GM18502 (cell line): ENCODE data around the gene SIGLEC5.
A peak's percentile ranks its signal among the peaks of the same experiment; 100 is the strongest.

ENCODE experiments used
- ATAC-seq: cut with Tn5 transposase; IDR thresholded peaks from one replicate; pipeline ENCODE4 v1.9.1; 2021; ENCODE audit warnings: mild to moderate bottlenecking; ENCODE audit not compliant: unreplicated experiment, poor library complexity

The SIGLEC5 gene

DNA sequence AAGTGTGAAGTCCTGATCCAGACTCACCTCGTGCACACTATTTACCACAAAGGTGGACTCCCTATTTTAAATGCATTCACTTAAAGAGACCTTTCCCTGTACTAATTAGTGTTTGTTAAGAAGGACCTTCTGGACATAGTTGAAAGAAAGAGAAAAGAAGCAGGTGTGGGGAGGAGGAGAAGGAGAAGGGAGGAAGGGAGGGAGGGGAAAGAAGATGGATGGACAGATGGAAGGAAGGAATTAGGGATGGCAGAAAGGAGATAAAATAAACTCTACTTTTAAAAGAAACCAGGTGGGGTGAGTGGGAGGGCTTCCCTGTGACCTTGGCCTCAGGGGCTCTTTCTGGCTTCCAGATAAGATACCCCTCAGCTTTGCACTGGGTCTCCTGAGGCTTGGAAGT is 37.7 kb downstream of the SIGLEC5 start:
- ATAC-seq, result no peak

DNA sequence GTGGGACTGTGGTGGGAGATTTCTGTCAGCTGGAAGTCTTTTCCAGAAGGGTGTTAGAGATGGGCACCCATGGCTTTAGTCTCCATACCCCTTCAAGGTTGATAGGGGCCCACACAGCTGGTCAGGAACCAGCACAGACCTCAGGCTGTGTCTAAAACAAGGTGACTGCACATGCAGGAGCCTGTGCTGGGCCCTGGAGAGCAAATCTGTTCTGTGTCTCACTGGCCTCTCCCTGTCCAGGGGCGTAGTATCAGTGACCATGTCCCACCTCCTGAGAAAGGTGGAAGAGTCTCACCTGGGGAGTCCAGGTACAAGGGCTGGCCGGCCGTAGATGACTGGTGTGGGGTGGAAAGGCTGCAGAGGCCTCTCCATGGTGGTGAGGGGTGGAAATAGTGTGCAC is 39.8 kb downstream of the SIGLEC5 start:
- no peak for ATAC-seq

DNA sequence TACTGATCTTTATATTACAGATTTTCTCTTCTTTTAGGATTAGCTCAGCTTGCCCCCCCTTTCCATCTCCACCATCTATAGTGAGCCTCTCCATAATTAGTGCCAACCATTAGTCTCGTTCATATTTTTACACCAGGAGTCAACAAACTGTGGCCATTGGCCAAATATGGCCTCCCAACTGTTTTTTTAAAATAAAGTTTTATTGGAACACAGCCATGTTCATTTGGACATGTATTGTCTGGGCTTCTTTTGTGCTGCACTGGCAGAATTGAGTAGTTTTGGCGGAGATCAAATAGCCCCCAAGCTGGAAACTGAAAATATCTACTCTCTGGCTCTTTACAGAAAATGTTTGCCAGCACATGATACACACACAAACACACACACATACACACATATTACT is 40.7 kb downstream of the SIGLEC5 start:
- ATAC-seq, result no peak

DNA sequence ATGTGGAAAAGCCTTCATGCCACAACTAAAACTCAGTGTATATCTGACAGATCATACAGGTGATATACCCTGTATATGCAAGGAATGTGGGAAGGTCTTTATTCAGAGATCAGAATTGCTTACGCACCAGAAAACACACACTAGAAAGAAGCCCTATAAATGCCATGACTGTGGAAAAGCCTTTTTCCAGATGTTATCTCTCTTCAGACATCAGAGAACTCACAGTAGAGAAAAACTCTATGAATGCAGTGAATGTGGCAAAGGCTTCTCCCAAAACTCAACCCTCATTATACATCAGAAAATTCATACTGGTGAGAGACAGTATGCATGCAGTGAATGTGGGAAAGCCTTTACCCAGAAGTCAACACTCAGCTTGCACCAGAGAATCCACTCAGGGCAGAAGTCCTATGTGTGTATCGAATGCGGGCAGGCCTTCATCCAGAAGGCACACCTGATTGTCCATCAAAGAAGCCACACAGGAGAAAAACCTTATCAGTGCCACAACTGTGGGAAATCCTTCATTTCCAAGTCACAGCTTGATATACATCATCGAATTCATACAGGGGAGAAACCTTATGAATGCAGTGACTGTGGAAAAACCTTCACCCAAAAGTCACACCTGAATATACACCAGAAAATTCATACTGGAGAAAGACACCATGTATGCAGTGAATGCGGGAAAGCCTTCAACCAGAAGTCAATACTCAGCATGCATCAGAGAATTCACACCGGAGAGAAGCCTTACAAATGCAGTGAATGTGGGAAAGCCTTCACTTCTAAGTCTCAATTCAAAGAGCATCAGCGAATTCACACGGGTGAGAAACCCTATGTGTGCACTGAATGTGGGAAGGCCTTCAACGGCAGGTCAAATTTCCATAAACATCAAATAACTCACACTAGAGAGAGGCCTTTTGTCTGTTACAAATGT is 42.7 kb downstream of the SIGLEC5 start:
- no peak for ATAC-seq

DNA sequence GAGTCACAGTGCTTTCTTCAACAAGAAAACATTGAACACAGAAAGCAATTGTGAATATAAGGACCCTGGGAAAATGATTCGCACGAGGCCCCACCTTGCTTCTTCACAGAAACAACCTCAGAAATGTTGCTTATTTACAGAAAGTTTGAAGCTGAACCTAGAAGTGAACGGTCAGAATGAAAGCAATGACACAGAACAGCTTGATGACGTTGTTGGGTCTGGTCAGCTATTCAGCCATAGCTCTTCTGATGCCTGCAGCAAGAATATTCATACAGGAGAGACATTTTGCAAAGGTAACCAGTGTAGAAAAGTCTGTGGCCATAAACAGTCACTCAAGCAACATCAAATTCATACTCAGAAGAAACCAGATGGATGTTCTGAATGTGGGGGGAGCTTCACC is 43.4 kb downstream of the SIGLEC5 start:
- no peak for ATAC-seq

DNA sequence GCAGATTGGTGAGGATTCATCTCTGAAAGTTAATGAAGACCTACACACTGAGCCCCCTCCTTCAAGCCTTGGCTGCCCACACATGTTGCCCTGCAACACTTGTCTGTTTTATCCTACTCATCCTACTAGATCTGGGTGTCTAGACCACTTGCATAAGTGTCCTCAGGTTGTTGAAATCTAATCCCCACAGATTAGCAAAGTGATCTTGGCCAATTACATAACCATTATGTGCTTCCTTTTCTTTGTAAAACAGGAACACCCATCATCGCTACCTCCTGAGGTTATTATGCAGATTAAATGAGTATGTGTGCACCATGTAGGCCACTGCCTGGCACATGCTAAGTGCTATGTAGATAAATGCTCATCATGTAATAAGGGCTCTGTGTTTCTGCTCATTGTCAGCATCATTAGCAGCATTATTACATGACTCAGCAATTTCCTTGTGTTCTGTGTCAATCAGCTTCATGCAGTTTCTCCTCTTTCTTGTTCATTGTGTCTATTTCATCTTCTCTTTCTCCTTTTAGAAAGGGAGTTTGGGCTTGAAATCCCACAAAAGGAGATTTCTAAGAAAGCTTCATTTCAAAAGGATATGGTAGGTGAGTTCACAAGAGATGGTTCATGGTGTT is 44.0 kb downstream of the SIGLEC5 start:
- no peak for ATAC-seq

DNA sequence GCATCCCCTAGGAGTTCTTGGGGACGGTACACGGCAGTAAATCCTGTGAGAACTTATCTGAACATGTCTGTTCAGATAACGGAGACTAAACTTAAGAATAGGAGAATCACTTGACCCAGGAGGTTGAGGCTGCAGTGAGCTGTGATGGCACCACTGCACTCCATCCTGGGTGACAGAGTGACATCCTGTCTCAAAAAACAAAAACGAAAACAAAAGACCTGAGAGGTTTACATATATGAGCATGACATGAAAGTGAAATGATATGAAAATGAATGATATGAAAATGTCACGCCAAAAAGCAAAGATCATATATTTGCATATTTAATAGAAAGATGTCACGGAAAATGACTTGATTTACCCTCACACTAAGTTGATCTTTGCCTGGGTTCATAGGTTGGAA is 53.4 kb downstream of the SIGLEC5 start:
- no peak for ATAC-seq

DNA sequence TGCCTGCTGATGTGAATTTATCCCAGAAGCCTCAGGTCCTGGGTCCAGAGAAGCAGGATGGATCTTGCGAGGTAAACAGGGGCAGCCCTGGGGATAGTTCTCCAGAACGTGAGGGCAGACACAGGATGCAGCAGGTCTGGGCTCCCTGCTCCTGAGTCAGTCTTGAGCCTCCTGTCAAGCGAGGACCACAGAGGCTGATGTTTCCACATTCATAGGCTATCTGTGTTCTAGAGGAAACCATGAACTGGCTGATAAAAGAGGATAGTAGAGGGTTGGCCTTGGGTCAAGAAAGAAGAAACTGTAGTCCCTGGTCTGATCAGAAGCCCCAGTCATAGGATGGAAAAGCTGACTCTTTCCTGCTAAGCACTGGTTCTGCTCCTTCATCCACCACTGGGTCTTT is 56.9 kb downstream of the SIGLEC5 start:
- no peak for ATAC-seq

DNA sequence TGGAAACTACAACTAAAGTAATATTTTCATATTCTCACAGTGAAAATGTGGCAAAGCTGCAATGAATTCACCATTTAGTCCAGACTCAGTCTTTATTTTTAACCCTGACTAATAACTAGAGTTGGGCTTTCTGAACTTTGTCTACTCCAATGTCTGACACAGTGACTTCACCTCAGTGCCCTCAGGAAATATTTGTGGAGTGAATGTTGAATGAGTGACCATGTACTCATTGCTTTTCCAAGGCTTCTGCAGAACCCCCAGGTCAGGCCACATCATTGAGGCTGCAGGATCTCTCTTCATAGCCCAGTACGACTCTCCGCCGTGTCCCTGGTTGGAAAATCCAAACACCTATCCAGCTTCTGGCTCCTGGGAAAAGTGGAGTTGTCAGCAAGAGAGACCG is 57.3 kb downstream of the SIGLEC5 start:
- no peak for ATAC-seq

DNA sequence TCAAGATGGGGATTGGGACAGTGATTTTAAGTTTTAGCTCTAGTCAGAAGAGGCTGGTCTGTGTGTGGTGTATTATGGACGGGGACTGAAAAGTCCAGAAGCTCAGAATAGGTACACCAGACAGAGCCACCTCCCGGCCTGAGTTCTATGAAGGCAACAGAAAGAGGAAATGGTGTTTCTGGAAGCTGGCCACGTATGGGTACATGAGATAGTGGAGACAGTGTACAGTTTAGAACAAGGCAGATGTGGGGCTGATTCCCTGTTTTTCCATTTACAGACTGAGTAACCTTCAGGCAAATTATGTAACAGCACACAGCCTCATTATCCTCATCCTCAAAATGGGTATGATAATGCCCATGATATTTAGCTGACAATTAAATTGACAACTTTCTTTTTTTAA is 57.8 kb downstream of the SIGLEC5 start:
- ATAC-seq, result no peak

DNA sequence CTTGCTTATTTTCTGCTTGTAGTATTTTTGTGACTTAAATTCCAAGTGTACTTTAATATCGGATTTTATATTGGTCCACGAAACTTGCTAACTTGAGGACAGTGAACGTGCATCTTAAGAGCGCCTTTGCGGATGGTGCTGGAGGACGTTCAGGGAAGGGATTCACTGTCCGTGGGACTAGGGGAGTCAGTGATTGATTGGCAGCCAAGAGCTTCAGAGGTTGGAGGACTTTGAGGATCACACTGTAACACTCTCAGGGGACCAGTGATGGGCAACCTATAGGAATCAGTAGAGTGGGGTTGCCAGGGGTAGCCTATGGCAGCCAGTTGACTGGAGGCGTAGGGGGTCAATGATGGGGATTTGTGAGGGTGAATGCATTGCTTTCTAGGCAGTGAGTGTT is 58.6 kb downstream of the SIGLEC5 start:
- ATAC-seq, result no peak

DNA sequence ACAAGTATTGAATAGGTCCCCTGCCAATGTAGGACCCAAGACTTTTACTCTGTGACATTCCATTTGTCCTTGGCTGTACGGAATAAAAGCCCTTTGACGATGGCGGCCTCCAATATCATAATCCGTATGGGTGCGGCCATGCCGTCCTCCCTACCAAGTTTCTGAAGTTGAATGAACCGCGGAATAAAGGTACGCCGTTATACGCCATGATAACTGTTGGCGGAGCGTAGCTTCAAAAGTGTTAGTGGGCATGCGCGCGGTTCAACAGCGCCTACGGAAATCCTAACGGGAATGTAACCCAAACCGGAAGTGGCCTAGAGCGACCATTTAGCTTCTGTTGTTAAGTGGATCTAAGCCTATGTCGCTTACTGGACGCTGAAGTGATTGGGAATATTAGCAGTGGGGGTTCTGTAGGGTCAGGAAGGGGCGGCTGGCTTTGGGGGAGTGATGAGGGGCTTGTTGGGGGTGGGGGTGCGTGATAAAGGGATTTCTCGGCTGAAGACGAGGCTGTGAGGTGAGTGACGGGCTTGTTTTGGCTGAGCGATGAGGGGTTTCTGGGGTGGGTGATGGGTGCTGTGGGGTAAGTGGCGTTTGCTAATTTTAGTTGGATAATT is 59.1 kb downstream of the SIGLEC5 start, which contains the start of gene ZNF175:
Gene ZNF175, plus strand, starts transcription at position 322 of the 614 bp plus-strand sequence. CDS start 2,047 bp downstream, outside the sequence.
- peak; percentile 76 for ATAC-seq

DNA sequence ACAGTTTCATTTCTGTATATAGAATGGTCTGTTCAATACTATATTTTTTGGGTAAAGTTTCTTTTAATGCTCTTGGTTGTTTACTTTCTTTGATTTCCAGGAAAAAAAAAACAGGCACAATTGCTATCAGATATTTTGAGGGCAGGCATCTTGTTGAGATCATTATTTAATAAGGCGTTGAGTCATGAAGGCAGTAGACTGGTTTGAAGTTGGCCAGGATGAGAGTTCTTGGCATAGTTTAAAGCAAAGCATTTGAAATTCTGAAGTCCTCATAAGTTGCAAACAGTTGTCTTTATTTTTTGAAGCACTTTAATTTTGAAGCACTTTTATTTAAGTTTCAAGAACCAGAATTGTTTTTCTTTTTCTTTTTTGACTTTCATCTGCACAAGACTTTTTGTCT is 61.7 kb downstream of the SIGLEC5 start:
- ATAC-seq, result no peak

DNA sequence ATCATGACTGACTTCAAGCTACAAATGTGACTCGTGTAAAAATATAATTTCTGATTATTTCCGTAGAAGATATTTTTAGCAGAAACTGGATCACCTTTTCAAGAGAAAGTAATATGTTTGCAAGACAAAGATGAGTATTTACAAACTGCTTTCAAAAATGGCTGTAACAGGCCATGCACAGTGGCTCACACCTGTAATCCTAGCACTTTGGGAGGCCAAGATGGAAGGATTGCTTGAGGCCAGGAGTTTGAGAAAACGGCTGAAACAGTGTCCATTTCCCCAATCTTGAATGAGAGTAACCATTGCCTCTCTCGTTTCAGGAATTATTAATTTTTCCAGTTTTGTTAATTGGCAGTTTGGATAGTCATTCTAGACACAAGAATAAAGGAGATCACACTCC is 62.6 kb downstream of the SIGLEC5 start:
- no peak for ATAC-seq

DNA sequence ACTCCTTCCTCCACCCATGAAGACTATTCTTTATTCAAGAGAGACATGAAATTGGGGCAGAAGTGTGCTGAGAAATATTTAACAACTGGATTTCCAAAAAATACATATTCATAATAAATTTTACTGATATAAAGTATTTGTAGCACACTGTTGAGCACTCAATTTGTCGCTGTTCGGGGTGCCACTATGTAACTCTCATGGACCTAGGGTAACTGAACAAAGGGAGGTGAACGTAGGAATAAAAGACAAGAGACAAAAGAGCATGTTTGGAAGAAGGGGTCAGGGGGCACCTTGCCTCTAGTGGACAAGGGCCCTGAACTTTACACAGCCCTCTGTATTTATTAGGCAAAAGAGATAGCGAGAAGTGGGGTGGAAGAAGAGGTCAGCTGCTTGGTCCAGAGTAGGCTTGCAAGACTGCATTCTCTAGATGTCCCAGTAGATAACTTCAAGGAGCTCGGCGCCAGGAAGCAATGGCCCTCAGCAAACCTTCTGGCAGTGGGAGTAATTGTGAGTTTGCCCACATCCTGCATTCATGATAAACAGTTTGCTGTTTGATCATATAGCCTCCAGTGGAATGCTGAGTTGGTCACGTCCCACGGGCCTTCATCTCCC is 63.6 kb downstream of the SIGLEC5 start:
- ATAC-seq, result no peak

DNA sequence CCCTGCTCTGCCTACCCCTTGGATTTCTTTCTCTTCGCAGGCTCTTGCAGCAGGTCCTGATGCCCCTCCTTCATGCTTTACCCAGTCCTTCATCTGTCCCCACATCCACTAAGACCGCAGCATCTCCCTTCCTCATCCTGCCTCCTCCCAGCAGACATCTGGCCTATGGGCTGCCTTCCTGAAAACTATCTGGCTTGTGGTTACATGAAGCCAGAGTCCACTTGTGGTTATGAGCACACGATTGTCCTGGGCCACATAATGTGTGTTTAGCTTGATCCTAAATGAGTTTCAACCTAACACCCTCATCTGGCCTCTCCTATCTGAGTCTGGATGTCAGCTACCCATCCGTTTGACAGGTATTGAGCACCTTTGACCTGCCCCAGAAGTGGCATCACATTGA is 64.6 kb downstream of the SIGLEC5 start:
- ATAC-seq, result no peak

DNA sequence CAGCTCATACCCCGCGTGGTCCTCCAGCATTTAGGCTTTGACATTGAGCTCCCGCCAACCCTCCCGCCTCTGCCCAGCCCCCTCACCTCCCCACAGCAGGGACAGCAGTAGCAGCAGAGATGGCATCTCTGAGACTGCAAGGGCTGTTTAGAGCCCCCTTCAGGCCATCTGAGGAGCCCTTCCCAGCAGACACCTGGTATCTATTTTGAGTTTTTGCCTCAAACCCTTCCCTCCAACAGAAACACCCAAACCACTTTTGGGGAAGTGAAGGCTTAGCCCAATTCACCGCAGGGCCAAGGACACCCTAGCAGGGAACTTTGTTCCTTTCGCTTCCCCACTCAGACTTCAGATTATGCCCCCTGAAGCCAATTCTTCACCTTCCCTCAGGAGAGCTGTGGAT is 65.4 kb downstream of the SIGLEC5 start:
- ATAC-seq, result no peak
